Endothelial cell of umbilical vein (primary cell): ENCODE measurements around the gene PTER.

Experiments
- CTCF ChIP-seq, 2 donors: IDR thresholded peaks; 1 replicate in 1 of 2; 2 replicates in 1 of 2; pipeline ENCODE4 v1.5.1; 2011; ENCODE audit warnings: low read length in 2 of 2, mild to moderate bottlenecking in 2 of 2, moderate library complexity in 2 of 2, control low read depth in 1 of 2, inconsistent platforms in 1 of 2, low read depth in 1 of 2; ENCODE audit not compliant: insufficient read depth in 1 of 2; ENCODE audit errors: extremely low read depth in 1 of 2
- EZH2 ChIP-seq: IDR thresholded peaks from 2 replicates; pipeline ENCODE4 v1.6.1; 2012; ENCODE audit warnings: borderline replicate concordance, low read depth, mild to moderate bottlenecking, moderate library complexity, low read length, inconsistent platforms; ENCODE audit not compliant: severe bottlenecking
- POLR2A ChIP-seq: IDR thresholded peaks from 2 replicates; pipeline ENCODE4 v1.6.1; 2012; ENCODE audit warnings: low read depth, mild to moderate bottlenecking, control low read depth, low read length
- POLR2AphosphoS5 ChIP-seq: IDR thresholded peaks from 2 replicates; pipeline ENCODE4 v1.6.1; 2012; ENCODE audit warnings: low read depth, mild to moderate bottlenecking, control low read depth, low read length, moderate library complexity; ENCODE audit not compliant: insufficient read depth

GRCh38 chr10:16510843-16511242 is 74.0 kb downstream of the PTER start:
- TF ChIP-seq CTCF (IDR thresholded peaks at IDR 0.05; ENCODE audit: extremely low read depth in 1 of 2, insufficient read depth in 1 of 2, low read depth in 1 of 2, low read length in 2 of 2) = no peak
- TF ChIP-seq POLR2A = no peak
- TF ChIP-seq POLR2AphosphoS5 = no peak
- TF ChIP-seq EZH2 = no peak
